KMS-11 (cell line): ENCODE data around the gene TSPAN5.
A peak's percentile ranks its signal among the peaks of the same experiment; 100 is the strongest.

Experiments used
- H2AFZ ChIP-seq: fragments of 200-600 bp; sonication (generic); 2 replicates; pipeline ENCODE4 v1.6.1; 2016; ENCODE audit warnings: antibody characterized with exemption, mixed run types, low read depth
- H3K27ac ChIP-seq: fragments of 200-600 bp; sonication (generic); 2 replicates; pipeline ENCODE4 v1.6.1; 2016; ENCODE audit warnings: mild to moderate bottlenecking, mixed run types
- H3K27me3 ChIP-seq: fragments of 200-600 bp; sonication (generic); 2 replicates; pipeline ENCODE4 v1.6.1; 2017; ENCODE audit warnings: mild to moderate bottlenecking, low read depth, mixed run types, moderate library complexity; ENCODE audit not compliant: insufficient read depth
- H3K36me3 ChIP-seq: fragments of 200-600 bp; sonication (generic); 2 replicates; pipeline ENCODE4 v1.6.1; 2017; ENCODE audit warnings: mild to moderate bottlenecking, mixed run types; ENCODE audit not compliant: insufficient read depth
- H3K4me1 ChIP-seq: fragments of 200-600 bp; sonication (generic); 2 replicates; pipeline ENCODE4 v1.6.1; 2016; ENCODE audit warnings: mild to moderate bottlenecking, low read depth, mixed run types; ENCODE audit not compliant: poor library complexity, severe bottlenecking
- H3K4me2 ChIP-seq: fragments of 200-600 bp; sonication (generic); 2 replicates; pipeline ENCODE4 v1.7.0; 2016; ENCODE audit warnings: mild to moderate bottlenecking, mixed run types
- H3K4me3 ChIP-seq: fragments of 200-600 bp; sonication (generic); IDR thresholded peaks from 2 replicates; pipeline ENCODE4 v1.6.1; 2017; ENCODE audit warnings: low read depth, low read length, mixed read lengths; ENCODE audit not compliant: insufficient read depth
- H3K79me2 ChIP-seq: fragments of 200-600 bp; sonication (generic); 2 replicates; pipeline ENCODE4 v1.6.1; 2016; ENCODE audit warnings: low read depth, mixed run types; ENCODE audit not compliant: insufficient read depth
- H3K9ac ChIP-seq: fragments of 200-600 bp; sonication (generic); 2 replicates; pipeline ENCODE4 v1.6.1; 2016; ENCODE audit warnings: mild to moderate bottlenecking, mixed run types
- H4K20me1 ChIP-seq: fragments of 200-600 bp; sonication (generic); 2 replicates; pipeline ENCODE4 v1.6.1; 2016; ENCODE audit warnings: mild to moderate bottlenecking, mixed run types; ENCODE audit not compliant: insufficient read depth
- TF ChIP-seq, protein P1 (sequence below): fragments of 200-600 bp; sonication (generic); conservative IDR thresholded peaks from 2 replicates; pipeline ENCODE4 v1.6.1; 2017; ENCODE audit warnings: low read depth, mild to moderate bottlenecking, antibody characterized with exemption, low read length, moderate library complexity, mixed read lengths

Gene TSPAN5

DNA sequence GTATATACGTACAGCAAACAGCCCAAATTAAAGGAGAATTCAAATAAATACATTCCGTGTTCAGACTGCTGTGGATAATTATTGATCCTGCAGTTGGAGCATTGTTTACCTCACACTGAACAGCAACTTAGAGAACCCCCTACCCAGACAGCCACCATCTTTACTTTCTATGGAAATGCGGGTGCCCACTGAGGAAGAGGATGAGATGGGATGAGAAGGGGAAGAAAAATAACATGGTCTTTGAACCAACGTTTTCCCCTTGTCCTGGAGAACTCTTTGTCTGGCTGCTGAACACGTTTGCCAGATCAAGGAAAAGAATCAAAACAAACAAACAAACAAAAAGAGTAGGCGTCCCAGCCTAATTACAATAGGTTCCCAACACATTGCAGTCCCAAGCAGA, 1.5 kb downstream of the TSPAN5 start:
- H3K9ac ChIP-seq: no peak overlapping the region; the same call in 1 of the 2 replicates
- H3K27ac ChIP-seq: no peak overlapping the region
- no peaks in the 10 kb centered on the region for H4K20me1 ChIP-seq
- no peaks in the 10 kb centered on the region for H3K27me3 ChIP-seq
- no peak overlapping the region for H3K4me3 ChIP-seq
- peak overlapping the region; percentile 85; the same call in 1 of the 2 replicates for H2AFZ ChIP-seq
- H3K79me2 ChIP-seq: peaks cover 36% of the 10 kb centered on the region; the same call in 1 of the 2 replicates
- TF ChIP-seq, protein P1, sequence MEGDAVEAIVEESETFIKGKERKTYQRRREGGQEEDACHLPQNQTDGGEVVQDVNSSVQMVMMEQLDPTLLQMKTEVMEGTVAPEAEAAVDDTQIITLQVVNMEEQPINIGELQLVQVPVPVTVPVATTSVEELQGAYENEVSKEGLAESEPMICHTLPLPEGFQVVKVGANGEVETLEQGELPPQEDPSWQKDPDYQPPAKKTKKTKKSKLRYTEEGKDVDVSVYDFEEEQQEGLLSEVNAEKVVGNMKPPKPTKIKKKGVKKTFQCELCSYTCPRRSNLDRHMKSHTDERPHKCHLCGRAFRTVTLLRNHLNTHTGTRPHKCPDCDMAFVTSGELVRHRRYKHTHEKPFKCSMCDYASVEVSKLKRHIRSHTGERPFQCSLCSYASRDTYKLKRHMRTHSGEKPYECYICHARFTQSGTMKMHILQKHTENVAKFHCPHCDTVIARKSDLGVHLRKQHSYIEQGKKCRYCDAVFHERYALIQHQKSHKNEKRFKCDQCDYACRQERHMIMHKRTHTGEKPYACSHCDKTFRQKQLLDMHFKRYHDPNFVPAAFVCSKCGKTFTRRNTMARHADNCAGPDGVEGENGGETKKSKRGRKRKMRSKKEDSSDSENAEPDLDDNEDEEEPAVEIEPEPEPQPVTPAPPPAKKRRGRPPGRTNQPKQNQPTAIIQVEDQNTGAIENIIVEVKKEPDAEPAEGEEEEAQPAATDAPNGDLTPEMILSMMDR: no peak
- H3K4me2 ChIP-seq: peak overlapping the region; percentile 91
- H3K4me1 ChIP-seq: peaks cover 49% of the 10 kb centered on the region
- no peaks in the 10 kb centered on the region for H3K36me3 ChIP-seq

DNA sequence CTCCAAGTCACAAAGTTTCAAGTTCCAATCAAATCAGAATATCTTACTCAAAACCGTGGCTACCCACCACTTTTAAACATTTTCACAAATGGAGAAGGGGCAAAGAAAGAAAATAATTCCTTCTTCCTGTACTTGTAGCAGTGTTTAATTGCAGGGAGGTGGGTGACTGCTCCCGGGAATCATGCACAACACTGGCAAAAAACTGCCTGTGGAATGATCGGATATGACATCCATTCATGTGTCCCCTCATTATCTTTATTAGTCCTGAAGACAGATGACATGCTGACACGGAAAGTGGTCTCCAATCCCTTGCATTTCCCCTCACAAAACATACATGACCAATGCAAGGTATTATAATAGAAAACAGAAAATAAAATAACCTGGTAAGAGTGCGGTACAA, 2.0 kb downstream of the TSPAN5 start:
- Histone ChIP-seq H4K20me1 (no peaks in the 10 kb centered on the region), H3K36me3 (no peaks in the 10 kb centered on the region), H3K4me2 (peak overlapping the region; percentile 91), H3K4me1 (peaks cover 44% of the 10 kb centered on the region), H3K27me3 (no peaks in the 10 kb centered on the region), H3K27ac (no peak overlapping the region), H2AFZ (no peak overlapping the region), H3K9ac (no peak overlapping the region), H3K79me2 (peaks cover 36% of the 10 kb centered on the region; the same call in 1 of the 2 replicates), H3K4me3 (no peak overlapping the region)
- TF ChIP-seq, protein P1: no peak

DNA sequence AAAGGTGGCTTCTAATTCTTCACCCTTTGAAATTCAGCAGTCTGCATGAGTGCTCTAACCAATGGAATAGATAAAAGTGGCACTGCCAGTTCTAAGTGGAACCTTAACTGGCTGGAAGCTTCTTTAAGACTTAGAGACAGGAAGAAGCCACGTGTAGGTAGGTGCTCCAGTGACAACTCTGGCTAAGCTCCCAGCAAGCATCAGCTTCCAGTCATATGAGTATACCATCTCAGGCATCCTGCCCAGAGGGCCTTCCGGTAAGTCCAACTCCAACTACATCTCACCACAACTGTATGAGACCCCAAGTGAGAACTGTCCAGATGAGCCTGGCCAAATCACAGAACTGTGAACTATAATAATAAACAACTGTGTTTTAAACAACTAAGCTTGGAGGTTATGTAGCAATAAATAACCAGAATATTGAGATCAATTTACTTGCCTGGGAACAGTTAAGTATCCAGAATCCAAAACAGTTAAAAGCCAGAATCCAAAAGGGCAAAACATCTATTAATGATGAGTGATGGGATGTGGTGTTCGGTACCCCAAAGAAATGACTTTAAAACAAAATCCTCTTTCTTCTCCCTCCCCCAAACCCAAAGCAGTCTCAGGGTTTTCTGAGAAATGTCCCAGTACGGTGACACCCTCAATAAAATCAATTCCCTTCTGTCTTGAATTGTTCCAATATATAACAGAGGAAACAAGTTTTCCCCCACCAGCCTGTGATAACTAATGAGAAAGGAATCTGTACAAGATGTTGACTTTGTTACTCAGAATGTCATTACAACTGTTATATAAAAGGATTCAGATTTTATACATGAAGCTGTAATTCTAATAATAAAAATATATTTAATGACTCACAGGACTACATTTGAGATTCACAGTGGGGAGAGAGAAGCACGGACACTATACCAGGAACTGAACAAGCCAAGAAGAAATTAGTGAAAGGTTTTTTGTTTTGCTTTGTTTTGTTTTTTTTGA, 4.2 kb downstream of the TSPAN5 start:
- H3K36me3 ChIP-seq: no peaks in the 10 kb centered on the region
- TF ChIP-seq, protein P1: no peak
- no peaks in the 10 kb centered on the region for H4K20me1 ChIP-seq
- H3K27me3 ChIP-seq: no peaks in the 10 kb centered on the region
- peaks cover 50% of the 10 kb centered on the region; the same call in 1 of the 2 replicates for H3K79me2 ChIP-seq
- H3K9ac ChIP-seq: no peak overlapping the region
- H3K4me2 ChIP-seq: no peak overlapping the region
- H3K4me3 ChIP-seq: no peak overlapping the region
- H3K27ac ChIP-seq: no peak overlapping the region
- H3K4me1 ChIP-seq: peaks cover 21% of the 10 kb centered on the region
- no peak overlapping the region for H2AFZ ChIP-seq

DNA sequence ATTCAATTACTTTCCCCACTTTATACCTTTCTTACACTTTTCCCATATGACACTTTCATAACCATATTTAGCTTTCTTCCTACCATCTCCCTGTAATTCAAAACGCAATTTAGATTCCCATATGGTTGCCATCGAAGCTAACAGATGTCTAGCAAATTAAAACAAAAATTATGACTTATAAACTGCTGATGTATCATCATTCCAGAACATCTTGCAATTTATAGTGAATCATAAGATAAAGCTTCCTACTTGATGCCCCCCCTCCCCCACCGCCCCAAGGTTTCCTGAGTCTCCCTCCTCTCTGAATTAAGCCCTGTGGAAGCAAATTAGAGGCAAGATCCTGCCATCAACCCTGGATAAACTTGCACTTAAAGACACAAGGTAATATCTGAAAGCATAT, 5.4 kb downstream of the TSPAN5 start:
- Histone ChIP-seq H3K27ac (no peak overlapping the region), H3K4me3 (no peak overlapping the region), H3K4me1 (peaks cover 21% of the 10 kb centered on the region), H3K27me3 (no peaks in the 10 kb centered on the region), H3K36me3 (no peaks in the 10 kb centered on the region), H3K4me2 (no peak overlapping the region), H3K9ac (no peak overlapping the region), H2AFZ (no peak overlapping the region), H3K79me2 (peaks cover 62% of the 10 kb centered on the region; the same call in 1 of the 2 replicates), H4K20me1 (no peaks in the 10 kb centered on the region)
- TF ChIP-seq, protein P1: no peak
